ENCODE data around the gene CPNE8. TPM values are rescaled to one million over a fixed set of nuclear protein-coding genes. Genes with fewer than 3 reads are reported as not detected.
A peak's percentile ranks its signal among the peaks of the same experiment; 100 is the strongest.

The CPNE8 gene
- total RNA-seq, 3 donors from 2014 or later, result 11.3 to 29.8 (median 28.3) TPM

GRCh38 chr12:38932320-38932719 lies 26.9 kb upstream of the CPNE8 start:
- intact Hi-C loops (cut with DNase I; ENCODE audit: low total_unique reads), result no loop called here
- H3K36me3 ChIP-seq, result no peaks in the 10 kb centered on the region
- TF ChIP-seq POLR2A (IDR thresholded peaks at IDR 0.05) (no peak), CTCF (IDR thresholded peaks at IDR 0.05) (no peak), POLR2AphosphoS5 (IDR thresholded peaks at IDR 0.05) (no peak)
- no peaks in the 10 kb centered on the region for H3K9me3 ChIP-seq
- H3K27ac ChIP-seq, result no peak overlapping the region
- H3K4me3 ChIP-seq, result no peak overlapping the region
- no peak for DNase-seq (ENCODE audit: low spot score in 2 of 2)
- H3K27me3 ChIP-seq, result no peaks in the 10 kb centered on the region
- H3K4me1 ChIP-seq, result no peaks in the 10 kb centered on the region

- TF ChIP-seq POLR2AphosphoS5 (IDR thresholded peaks at IDR 0.05) (no peak), POLR2A (IDR thresholded peaks at IDR 0.05) (no peak), CTCF (IDR thresholded peaks at IDR 0.05) (no peak)
- Histone ChIP-seq H3K27me3 (no peaks in the 10 kb centered on the region), H3K4me1 (no peaks in the 10 kb centered on the region), H3K27ac (no peak overlapping the region), H3K4me3 (no peak overlapping the region), H3K36me3 (no peaks in the 10 kb centered on the region), H3K9me3 (no peaks in the 10 kb centered on the region)
- intact Hi-C loops (cut with DNase I; ENCODE audit: low total_unique reads), result no loop called here
- no peak for DNase-seq (ENCODE audit: low spot score in 2 of 2)
These were observed 26.1 kb upstream of the CPNE8 start for GRCh38 chr12:38931461-38931860.

- Histone ChIP-seq H3K27me3 (no peaks in the 10 kb centered on the region), H3K27ac (no peak overlapping the region), H3K4me3 (no peak overlapping the region), H3K4me1 (no peaks in the 10 kb centered on the region), H3K36me3 (no peaks in the 10 kb centered on the region), H3K9me3 (no peaks in the 10 kb centered on the region)
- no peak for DNase-seq (ENCODE audit: low spot score in 2 of 2)
- intact Hi-C loops (cut with DNase I; ENCODE audit: low total_unique reads), result no loop called here
- TF ChIP-seq POLR2AphosphoS5 (IDR thresholded peaks at IDR 0.05), result no peak
- TF ChIP-seq CTCF (IDR thresholded peaks at IDR 0.05), result no peak
- TF ChIP-seq POLR2A (IDR thresholded peaks at IDR 0.05), result no peak
These were observed 25.6 kb upstream of the CPNE8 start for GRCh38 chr12:38930990-38931389.

GRCh38 chr12:38926501-38926900 lies 21.1 kb upstream of the CPNE8 start:
- intact Hi-C loops (cut with DNase I; ENCODE audit: low total_unique reads), result no loop called here
- Histone ChIP-seq H3K27ac (no peak overlapping the region), H3K4me3 (no peak overlapping the region), H3K9me3 (no peaks in the 10 kb centered on the region), H3K4me1 (no peaks in the 10 kb centered on the region), H3K36me3 (no peaks in the 10 kb centered on the region), H3K27me3 (no peaks in the 10 kb centered on the region)
- DNase-seq (ENCODE audit: low spot score in 2 of 2), result no peak
- TF ChIP-seq POLR2AphosphoS5 (IDR thresholded peaks at IDR 0.05) (no peak), CTCF (IDR thresholded peaks at IDR 0.05) (no peak), POLR2A (IDR thresholded peaks at IDR 0.05) (no peak)

GRCh38 chr12:38921025-38921677 lies 15.8 kb upstream of the CPNE8 start:
- H3K27me3 ChIP-seq, result no peaks in the 10 kb centered on the region
- H3K27ac ChIP-seq, result no peak overlapping the region
- intact Hi-C loops (cut with DNase I; ENCODE audit: low total_unique reads), result no loop called here
- no peaks in the 10 kb centered on the region for H3K4me1 ChIP-seq
- H3K36me3 ChIP-seq, result no peaks in the 10 kb centered on the region
- TF ChIP-seq POLR2A (IDR thresholded peaks at IDR 0.05) (no peak), CTCF (IDR thresholded peaks at IDR 0.05) (peak in 2 of 3 donors; percentile 33 to 34), POLR2AphosphoS5 (IDR thresholded peaks at IDR 0.05) (no peak)
- DNase-seq (ENCODE audit: low spot score in 2 of 2), result peak in 1 of 2 donors; percentile 31
- H3K4me3 ChIP-seq, result no peak overlapping the region
- H3K9me3 ChIP-seq, result no peaks in the 10 kb centered on the region
